HG03025 (cell line): ENCODE results near the gene EN2.

Experiments
- ATAC-seq: cut with Tn5 transposase; IDR thresholded peaks from one replicate; pipeline ENCODE4 v1.9.1; 2021; ENCODE audit warnings: mild to moderate bottlenecking, moderate library complexity; ENCODE audit not compliant: unreplicated experiment, low FRiP score

EN2 gene

GRCh38 chr7:155449869-155450557 lies 7.9 kb upstream of the EN2 start:
- ATAC-seq, result no peak

GRCh38 chr7:155450558-155450969 lies 7.4 kb upstream of the EN2 start:
- ATAC-seq, result no peak

DNA sequence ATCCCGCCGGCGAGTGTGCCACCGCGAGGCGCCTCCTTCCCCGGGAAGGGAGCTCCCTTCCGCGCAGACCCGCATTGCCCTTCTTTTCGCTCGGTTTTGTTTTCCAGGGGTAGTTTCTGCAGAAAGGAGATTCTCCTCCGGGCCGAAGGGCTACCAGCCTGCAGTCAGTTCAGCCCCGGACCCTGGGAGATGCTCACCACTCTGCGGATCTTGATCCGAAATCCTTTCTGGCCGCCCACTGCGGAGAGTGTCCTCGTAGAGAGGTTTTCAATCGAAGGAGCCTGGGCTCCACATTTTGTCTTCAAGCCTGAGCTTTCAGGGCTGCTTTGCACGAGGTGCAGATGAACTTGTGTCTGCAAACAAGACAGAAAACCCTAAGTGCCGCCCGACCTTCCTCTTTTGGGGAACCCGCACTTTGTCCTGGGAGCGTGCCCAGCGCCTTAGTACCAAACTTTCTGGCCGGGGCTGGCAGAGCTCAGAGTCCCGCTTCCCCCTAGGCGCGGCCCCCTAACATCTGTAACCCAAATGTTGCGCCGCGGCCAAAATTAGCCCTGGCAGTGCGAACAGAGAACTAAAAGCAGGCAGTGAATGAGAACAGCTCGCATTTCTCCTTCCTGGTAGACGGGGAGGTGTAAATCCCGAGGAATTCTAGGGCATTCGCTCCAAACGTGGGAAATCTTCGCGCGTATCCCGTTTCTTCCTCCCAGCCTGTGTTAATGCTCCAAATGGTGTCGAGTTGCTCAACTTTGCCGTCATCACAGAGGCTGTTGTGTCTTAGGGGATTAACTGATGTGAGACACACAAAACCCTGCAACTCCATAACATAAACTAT lies 6.7 kb upstream of the EN2 start:
- no peak for ATAC-seq

GRCh38 chr7:155451840-155452239 lies 6.1 kb upstream of the EN2 start:
- no peak for ATAC-seq

DNA sequence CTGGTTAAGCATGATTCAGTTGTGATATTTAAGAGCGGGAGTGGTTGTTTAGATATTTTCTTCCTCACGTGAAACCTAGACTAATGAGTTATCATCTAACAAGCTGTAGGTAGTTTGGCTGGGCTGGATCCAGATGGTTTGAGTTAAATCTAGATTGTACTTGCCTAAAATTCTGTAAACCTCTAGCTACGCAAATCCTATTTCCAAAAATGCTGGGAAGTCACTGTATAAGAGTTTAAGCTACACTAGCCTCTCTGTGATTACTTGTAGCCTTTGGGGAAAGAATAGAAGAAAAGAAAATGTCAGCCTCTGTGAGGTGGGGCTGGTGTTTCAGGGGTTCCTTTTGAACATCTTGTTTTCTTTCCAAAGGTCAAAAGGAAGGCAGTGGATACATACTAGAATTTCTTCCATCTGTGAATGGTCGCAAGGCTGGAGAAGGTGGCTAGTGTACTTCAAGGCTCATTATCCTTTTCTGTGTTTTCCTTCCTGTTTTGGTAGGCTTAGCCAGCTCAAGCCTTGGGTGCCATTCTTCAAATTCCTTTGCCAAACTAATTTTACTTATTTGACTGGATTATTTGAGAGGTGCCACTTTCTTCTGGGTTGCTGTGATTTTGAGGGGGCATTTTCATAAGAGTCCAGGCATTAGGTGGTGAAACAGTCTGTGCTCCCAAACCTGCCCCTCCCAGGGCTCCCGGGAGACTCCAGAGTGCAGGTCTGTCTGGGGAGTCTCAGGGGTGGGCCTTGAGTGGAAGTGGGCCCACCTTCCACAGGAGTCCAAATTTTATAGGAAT lies 5.2 kb upstream of the EN2 start:
- ATAC-seq, result no peak

DNA sequence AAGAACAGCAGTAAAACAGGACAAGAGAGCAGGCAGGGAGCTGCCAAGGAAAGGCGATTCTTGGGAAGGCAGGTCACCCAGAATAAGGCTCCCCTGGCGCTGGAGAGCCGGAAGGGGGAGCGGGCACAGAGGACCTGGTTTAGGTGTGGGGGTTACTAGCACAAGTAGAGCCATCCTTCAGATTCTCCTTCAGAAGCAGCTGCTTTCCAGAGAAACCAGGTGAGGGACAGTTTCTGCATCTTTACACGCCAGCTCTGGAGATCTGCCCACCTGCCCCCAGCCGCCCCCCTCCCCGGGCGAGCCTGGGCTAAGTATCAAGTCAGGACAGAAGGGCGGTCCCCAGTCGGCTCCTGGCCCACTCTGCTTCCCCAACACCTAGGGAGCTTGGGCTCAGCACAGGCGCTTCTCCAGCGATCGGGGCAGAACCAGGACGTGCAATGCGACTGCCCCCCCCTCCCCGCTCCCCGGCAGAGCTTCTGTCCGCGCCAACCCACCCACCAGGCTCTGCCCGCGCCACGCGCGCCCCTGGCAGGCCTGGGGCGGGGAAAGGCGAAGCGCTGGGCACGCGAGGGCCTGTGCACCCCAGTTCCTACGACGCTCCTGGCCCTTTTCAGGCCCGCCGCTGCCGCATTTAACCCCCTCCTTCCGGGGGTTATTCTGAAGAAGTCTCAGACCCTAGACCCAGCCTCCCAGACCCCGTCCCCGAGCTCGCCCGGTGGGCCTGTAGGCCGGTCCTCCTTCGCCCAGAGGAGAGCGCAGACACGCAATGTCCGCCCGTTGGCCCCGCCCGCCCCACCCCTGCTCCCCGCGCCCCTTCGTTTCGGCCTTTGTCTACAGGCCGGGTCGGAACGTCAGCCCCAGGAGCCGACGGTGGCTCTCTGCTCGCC lies 4.4 kb upstream of the EN2 start:
- ATAC-seq, result no peak

DNA sequence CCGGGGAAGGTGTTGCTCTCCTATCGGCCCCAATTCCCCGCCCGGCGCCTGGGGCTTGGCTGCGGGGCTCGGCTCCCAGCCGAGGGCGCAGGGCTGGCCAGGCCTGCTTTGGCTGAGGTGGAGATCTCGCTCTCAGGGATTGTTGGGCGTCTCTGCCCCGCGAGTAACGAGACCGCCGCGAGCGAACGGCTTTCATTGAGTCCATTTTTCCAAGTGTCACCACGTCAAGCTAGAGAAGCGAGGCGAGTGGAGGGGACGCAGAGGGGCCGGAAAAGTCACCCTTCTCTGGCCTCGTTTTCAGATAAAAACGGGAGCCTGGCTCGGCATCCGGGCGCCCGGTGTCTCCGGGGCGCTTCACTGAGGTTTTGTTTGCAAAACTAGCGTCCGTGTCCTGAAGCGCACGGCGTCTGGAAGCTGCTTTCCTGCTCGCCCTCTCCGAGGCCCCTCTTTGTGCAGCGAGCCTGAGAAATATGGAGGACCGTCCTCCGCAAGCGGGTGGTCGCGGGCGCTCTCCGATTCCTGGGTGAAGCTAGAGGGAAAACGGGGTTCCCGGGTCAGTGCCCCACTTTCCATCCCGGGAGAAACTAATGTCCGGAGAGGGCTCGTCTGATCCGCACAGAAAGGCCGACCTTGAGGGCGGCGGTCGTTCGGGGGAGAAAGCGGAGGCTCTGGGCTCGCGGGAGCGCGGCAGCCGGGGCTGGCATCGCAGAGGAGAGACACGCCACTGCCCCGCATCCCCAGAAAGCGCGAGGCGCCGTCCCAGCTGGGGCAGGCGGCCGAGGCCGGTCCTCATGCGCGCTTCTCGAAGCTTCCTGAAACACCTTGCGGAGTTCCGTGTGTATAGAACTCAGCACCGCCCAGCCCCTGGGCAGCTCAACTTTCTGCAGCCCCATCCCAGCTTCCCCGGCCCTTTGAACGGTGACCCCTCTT lies 3.5 kb upstream of the EN2 start:
- no peak for ATAC-seq

DNA sequence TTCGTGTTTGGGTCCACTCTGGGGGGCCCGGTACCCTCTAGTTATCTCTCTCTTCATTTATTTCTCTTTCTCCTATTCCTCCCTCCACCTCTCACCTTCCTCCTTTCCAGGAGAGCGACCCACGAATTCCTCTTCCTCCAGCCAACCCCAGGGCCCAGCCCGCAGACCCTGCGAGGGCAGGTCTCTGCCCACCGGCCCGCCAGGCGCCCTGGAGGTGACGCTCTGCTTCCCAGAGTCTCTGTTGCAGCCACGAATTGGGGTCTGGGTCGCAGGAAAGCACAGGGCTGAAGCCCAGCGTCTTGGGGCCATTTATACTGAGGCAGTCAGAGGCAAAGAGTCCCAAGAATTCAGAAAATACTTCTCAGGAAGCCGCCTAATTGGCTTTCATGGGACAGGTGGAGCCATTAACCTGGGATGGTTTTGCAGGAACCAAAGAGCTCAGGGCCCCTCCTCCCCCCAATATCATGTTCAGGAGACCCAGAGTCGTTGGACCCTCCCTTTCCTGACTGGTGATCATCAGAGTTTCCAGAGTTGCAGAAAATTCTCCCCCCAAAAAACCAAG lies 2.7 kb upstream of the EN2 start:
- no peak for ATAC-seq

DNA sequence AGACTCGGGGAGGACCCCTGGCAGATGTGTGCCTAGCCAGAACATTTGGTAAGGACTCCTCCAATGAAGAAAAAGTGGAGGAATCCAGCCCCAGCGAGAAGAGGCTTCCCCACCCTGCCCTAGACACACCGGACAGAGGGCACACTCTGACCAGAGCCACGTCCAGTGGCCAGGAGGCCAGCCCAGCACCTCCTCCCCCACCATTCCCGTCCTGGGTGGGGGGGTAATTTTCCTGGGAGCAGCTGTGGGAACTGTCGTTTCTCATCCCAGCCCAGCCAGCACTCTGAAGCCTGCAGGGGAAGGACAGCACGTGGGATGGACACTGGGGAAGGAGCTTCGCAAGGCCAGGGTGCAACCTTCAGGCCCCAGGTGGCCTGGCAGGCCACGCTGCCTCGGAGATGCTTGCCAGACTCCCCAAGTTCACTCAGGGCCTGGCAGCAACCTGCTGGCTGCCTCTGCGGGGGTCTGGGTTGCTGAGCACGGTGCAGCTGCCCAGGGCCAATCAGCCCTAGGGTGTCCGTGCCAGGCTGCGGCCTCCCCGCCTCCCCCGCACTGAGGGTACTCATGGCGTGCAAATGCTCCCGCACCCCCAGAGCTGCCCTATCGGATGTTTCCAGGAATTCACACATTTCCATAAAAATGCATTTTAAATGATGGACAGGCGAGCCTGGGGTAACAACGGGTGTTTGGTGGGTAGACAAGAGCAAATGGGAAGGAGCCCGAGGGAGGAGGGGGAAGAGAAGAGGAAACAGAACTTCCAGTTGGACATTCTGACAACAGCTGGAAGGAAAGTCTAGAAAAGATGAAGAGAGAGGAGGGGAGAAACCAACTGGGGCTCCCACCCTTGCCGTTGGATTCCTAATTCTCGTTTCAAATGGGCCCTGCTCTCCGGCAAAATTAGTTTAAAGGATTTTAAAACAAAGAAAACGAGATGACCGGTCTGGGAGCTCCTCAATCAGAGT lies 1.9 kb upstream of the EN2 start:
- no peak for ATAC-seq

DNA sequence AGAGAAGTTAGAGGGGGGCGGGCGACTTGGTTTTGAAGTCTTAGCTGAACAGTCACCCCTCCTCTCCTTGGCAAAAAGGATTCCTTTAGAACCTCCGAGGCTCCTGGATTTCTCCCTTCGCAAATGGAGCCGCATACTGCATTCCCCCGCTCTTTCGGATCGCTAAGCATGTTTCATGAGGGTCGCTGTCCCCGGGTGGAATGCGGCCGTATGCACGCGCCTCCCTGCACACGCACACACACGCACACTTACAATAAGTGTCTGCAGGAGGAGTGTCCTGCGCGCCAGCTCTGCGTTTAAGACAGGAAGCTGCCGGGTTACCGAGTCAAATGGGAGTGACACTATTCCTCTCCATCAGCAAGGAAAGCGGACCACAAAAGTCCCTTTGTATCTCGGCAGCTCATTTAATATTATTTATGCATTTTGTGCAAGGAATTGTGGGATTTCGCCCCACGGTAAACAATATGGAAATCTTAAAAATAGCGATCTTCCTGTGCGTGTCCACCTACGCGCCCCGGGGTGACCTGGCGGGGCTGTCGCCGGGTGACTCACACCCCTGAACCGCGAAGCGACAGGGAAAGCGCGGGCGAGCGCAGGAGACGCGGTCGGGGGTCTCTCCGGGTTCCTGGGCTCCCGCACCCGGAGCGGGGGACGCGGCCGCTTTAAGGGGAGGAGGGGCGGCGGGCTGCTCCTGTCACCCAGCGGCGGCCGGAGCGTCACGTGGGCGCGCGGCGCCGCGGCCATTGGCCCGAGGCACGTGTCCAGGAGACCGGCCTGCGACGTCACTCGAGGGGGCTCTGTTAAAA lies 988 bp upstream of the EN2 start:
- ATAC-seq, result no peak

- no peak for ATAC-seq
Observed at GRCh38 chr7:155457544-155458110, 302 bp upstream of the EN2 start.

DNA sequence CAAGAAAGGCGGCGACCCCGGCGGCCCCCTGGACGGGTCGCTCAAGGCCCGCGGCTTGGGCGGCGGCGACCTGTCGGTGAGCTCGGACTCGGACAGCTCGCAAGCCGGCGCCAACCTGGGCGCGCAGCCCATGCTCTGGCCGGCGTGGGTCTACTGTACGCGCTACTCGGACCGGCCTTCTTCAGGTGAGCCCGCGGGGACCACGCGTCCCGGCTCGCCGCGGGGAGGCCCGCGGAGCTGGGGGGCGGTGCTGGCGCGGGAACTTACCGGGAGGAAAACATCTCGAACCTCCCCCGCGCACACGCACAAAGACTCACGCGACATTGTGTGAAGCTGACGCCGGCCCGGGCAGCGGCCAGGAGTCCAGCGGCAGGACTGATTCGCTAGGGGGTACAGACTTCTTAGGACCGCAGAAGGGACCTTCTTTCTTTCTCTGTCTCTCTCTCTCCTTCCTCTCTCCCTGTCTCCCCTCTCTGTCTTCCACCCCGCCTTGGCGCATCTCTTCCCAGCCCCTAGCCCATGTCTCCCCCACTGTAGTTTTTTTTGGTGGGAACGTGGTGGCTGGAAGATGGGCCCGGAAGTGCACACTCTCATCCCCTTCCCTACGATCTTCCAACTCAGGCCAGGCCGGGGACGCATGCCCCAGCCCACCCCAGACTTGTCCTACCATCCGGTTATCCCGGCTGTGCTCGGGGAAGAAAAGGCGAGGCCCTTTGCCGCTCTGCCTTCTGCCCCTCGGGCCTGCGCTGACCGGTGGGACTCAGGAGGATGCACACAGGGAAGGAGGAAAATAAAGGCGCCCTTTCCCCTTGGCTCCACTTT lies 1.2 kb downstream of the EN2 start:
- ATAC-seq, result no peak

- no peak for ATAC-seq
Observed at GRCh38 chr7:155459700-155460461, 2.0 kb downstream of the EN2 start.

- ATAC-seq, result no peak
Observed at GRCh38 chr7:155460926-155461613, 3.1 kb downstream of the EN2 start.

DNA sequence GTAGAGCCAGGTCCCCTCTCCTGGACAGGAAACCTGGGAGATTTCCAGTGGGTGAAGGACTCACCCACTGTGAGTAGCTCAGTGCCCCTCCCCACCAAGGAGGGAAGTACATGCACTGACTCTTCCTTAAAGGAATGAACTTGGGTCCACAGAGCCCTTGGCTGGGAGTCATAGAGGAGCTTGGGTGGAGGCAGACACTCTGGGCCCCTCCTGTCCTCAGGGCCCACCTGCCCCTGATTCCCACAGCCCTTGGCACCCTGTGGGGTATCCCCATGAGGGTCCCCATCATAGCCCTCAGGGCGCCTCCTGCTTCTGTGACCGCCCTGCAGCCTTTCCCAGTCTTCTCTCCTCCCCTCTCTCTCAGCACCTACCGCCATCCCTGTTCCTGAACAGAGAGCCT lies 3.7 kb downstream of the EN2 start:
- ATAC-seq, result no peak
